ENCODE measurements around the gene EHD3.

DNA sequence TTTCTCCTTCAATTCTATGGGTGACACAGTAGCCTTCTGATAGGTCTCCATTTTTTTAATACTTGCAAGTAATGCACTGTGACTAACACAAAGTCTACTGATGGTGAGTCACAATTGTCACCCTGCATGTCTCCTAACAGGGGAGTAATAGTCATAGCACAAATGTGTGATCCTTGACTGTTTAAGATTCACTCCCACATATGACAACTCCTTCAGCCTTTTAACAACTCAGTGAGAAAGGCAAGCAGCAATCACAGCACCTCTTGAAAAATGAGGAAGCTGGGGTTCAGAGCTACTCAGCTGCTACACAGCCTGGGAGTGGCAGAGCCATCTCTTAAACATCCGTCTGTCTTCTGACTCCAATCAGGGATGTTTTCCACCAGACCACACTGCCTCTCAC, 63.8 kb downstream of the EHD3 start:
- TF ChIP-seq, protein P1, sequence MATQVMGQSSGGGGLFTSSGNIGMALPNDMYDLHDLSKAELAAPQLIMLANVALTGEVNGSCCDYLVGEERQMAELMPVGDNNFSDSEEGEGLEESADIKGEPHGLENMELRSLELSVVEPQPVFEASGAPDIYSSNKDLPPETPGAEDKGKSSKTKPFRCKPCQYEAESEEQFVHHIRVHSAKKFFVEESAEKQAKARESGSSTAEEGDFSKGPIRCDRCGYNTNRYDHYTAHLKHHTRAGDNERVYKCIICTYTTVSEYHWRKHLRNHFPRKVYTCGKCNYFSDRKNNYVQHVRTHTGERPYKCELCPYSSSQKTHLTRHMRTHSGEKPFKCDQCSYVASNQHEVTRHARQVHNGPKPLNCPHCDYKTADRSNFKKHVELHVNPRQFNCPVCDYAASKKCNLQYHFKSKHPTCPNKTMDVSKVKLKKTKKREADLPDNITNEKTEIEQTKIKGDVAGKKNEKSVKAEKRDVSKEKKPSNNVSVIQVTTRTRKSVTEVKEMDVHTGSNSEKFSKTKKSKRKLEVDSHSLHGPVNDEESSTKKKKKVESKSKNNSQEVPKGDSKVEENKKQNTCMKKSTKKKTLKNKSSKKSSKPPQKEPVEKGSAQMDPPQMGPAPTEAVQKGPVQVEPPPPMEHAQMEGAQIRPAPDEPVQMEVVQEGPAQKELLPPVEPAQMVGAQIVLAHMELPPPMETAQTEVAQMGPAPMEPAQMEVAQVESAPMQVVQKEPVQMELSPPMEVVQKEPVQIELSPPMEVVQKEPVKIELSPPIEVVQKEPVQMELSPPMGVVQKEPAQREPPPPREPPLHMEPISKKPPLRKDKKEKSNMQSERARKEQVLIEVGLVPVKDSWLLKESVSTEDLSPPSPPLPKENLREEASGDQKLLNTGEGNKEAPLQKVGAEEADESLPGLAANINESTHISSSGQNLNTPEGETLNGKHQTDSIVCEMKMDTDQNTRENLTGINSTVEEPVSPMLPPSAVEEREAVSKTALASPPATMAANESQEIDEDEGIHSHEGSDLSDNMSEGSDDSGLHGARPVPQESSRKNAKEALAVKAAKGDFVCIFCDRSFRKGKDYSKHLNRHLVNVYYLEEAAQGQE (IDR thresholded peaks at IDR 0.05) = no peak
- TF ChIP-seq YY1 (IDR thresholded peaks at IDR 0.05) (no peak), JUND (IDR thresholded peaks at IDR 0.05) (no peak)
- TF ChIP-seq, protein P2, sequence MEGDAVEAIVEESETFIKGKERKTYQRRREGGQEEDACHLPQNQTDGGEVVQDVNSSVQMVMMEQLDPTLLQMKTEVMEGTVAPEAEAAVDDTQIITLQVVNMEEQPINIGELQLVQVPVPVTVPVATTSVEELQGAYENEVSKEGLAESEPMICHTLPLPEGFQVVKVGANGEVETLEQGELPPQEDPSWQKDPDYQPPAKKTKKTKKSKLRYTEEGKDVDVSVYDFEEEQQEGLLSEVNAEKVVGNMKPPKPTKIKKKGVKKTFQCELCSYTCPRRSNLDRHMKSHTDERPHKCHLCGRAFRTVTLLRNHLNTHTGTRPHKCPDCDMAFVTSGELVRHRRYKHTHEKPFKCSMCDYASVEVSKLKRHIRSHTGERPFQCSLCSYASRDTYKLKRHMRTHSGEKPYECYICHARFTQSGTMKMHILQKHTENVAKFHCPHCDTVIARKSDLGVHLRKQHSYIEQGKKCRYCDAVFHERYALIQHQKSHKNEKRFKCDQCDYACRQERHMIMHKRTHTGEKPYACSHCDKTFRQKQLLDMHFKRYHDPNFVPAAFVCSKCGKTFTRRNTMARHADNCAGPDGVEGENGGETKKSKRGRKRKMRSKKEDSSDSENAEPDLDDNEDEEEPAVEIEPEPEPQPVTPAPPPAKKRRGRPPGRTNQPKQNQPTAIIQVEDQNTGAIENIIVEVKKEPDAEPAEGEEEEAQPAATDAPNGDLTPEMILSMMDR (IDR thresholded peaks at IDR 0.05; ENCODE audit: low read depth, low read length, missing input control) = no peak
- TF ChIP-seq, protein P3, sequence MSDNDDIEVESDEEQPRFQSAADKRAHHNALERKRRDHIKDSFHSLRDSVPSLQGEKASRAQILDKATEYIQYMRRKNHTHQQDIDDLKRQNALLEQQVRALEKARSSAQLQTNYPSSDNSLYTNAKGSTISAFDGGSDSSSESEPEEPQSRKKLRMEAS (IDR thresholded peaks at IDR 0.05) = no peak
